Osteoblast (primary cell): ENCODE measurements around the gene OR51B5. TPM values are rescaled to one million over a fixed set of nuclear protein-coding genes. Genes with fewer than 3 reads are reported as not detected.
"Not testable (repeated sequence)": the region's sequence is repeated elsewhere in the genome, so short reads cannot be mapped to it uniquely, and the experiment has no call there.

Source experiments
- DNase-seq: peaks from one replicate; pipeline ENCODE4 v3.0.0; 2011; ENCODE audit warnings: low spot score, mixed read lengths; ENCODE audit not compliant: insufficient read length; ENCODE audit errors: missing footprints
- H2AFZ ChIP-seq: 2 replicates; pipeline ENCODE4 v1.6.0; 2011; ENCODE audit warnings: mild to moderate bottlenecking, low read length
- H3K27ac ChIP-seq: 2 replicates; pipeline ENCODE4 v1.5.1; 2011; ENCODE audit warnings: mild to moderate bottlenecking, low read depth, low read length, moderate library complexity
- H3K27me3 ChIP-seq: 2 replicates; pipeline ENCODE4 v1.6.0; 2012; ENCODE audit warnings: mild to moderate bottlenecking, control low read depth, inconsistent platforms, low read length, moderate library complexity; ENCODE audit not compliant: insufficient read depth
- H3K36me3 ChIP-seq: 2 replicates; pipeline ENCODE4 v1.5.1; 2011; ENCODE audit warnings: mild to moderate bottlenecking, low read length, control low read depth, moderate library complexity; ENCODE audit not compliant: insufficient read depth
- H3K4me1 ChIP-seq: 2 replicates; pipeline ENCODE4 v1.5.1; 2011; ENCODE audit warnings: mild to moderate bottlenecking, low read length, control low read depth, moderate library complexity; ENCODE audit not compliant: insufficient read depth
- H3K4me2 ChIP-seq: 2 replicates; pipeline ENCODE4 v1.6.0; 2011; ENCODE audit warnings: mild to moderate bottlenecking, low read length; ENCODE audit not compliant: insufficient read depth
- H3K4me3 ChIP-seq: fragments of 200-600 bp; sonication (generic); 3 replicates; pipeline ENCODE4 v1.5.1; 2012; ENCODE audit warnings: mild to moderate bottlenecking, low read length, inconsistent platforms; ENCODE audit not compliant: insufficient read depth
- H3K79me2 ChIP-seq: 2 replicates; pipeline ENCODE4 v1.6.0; 2012; ENCODE audit warnings: mild to moderate bottlenecking, low read length, control low read depth, inconsistent platforms; ENCODE audit not compliant: insufficient read depth
- H3K9me3 ChIP-seq: 2 replicates; pipeline ENCODE4 v1.5.1; 2011; ENCODE audit warnings: low read depth, low read length, control low read depth
- H4K20me1 ChIP-seq: 2 replicates; pipeline ENCODE4 v1.6.0; 2012; ENCODE audit warnings: mild to moderate bottlenecking, low read length, control low read depth; ENCODE audit not compliant: insufficient read depth
- total RNA-seq: library from RNA; depleted of rRNA; stranded (reverse); fragments of >200 nt; gene quantifications from 2 replicates; pipeline ENCODE4 v1.2.3, GENCODE V29; 2012
- TF ChIP-seq, protein P1 (sequence below): IDR thresholded peaks from 2 replicates; pipeline ENCODE4 v1.5.1; 2011; ENCODE audit warnings: mild to moderate bottlenecking, low read depth, low read length, moderate library complexity; ENCODE audit errors: extremely low read depth

OR51B5 gene
- total RNA-seq, 1 donor, result not detected

DNA sequence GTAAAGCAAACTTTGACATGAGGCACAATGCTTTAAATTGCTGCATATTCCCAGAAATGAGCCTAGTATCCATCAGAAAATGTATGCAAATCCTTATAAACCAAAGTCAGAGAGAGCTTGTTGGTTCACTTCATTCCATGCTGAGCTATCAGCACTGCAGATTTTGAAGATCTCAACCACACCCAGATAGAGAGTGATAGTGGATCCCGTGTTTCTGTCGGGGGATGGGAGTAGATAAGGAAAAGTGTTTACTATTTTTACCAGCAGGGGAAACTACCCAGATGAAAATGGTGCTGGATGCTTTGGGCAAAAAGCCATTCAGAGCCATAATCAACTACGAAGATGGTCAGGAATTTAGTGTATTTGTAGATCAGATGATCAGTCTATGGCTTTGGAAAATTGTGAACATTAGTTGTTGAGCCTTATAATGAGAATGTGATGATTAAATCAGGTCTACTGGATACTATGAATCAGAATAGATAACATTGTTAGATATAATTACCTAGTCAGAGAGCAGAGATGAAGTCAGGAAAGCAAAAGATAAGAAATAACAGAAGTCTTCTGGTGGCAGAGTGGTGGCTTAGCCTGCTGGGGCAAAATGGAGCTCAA lies 18.8 kb upstream of the OR51B5 start:
- TF ChIP-seq, protein P1, sequence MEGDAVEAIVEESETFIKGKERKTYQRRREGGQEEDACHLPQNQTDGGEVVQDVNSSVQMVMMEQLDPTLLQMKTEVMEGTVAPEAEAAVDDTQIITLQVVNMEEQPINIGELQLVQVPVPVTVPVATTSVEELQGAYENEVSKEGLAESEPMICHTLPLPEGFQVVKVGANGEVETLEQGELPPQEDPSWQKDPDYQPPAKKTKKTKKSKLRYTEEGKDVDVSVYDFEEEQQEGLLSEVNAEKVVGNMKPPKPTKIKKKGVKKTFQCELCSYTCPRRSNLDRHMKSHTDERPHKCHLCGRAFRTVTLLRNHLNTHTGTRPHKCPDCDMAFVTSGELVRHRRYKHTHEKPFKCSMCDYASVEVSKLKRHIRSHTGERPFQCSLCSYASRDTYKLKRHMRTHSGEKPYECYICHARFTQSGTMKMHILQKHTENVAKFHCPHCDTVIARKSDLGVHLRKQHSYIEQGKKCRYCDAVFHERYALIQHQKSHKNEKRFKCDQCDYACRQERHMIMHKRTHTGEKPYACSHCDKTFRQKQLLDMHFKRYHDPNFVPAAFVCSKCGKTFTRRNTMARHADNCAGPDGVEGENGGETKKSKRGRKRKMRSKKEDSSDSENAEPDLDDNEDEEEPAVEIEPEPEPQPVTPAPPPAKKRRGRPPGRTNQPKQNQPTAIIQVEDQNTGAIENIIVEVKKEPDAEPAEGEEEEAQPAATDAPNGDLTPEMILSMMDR, result no peak
- no peaks in the 10 kb centered on the region for H4K20me1 ChIP-seq
- H2AFZ ChIP-seq, result peak overlapping the region; percentile 20
- no peaks in the 10 kb centered on the region for H3K9me3 ChIP-seq
- H3K4me2 ChIP-seq, result no peak overlapping the region
- no peak for DNase-seq
- no peaks in the 10 kb centered on the region for H3K36me3 ChIP-seq
- no peaks in the 10 kb centered on the region for H3K27me3 ChIP-seq
- no peak overlapping the region for H3K4me3 ChIP-seq
- H3K79me2 ChIP-seq, result no peaks in the 10 kb centered on the region
- peaks cover 45% of the 10 kb centered on the region for H3K4me1 ChIP-seq
- H3K27ac ChIP-seq, result peak overlapping the region; percentile 91

DNA sequence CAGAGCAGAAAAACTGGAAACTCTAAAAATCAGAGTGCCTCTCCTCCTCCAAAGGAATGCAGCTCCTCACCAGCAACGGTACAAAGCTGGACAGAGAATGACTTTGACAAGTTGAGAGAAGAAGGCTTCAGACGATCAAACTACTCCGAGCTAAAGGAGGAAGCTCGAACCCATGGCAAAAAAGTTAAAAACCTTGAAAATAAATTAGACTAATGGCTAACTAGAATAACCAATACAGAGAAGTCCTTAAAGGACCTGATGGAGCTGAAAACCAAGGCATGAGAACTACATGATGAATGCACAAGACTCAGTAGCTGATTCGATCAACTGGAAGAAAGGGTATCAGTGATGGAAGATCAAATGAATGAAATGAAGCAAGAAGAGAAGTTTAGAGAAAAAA lies 12.7 kb upstream of the OR51B5 start:
- H2AFZ ChIP-seq, H3K4me2 ChIP-seq, H4K20me1 ChIP-seq, H3K79me2 ChIP-seq, H3K36me3 ChIP-seq, H3K4me3 ChIP-seq, DNase-seq, H3K27me3 ChIP-seq, H3K27ac ChIP-seq, H3K9me3 ChIP-seq, H3K4me1 ChIP-seq: not testable (repeated sequence)

DNA sequence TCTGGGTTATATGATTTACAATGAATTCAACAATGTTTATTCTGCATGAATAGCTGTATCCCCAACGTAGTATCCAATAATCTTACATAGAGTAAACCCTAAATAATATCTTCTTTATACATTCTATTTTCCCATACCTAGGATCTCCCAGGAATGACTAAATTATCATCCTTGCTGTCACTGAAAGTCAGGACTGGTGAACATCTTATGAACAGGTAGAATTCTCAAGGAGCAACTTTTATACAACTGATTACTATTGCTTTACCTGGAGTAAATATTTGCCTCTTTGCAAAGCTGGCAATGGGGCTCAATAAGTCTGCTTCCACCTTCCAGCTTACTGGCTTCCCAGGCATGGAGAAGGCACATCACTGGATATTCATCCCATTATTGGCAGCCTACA lies 7.9 kb upstream of the OR51B5 start, which contains the start of gene OR51B6:
TSS of gene OR51B6 (plus strand) at position 301 of the 400 bp plus-strand sequence. CDS start at position 301, 0 bp downstream.
- peak within 1 kb of the TSS; percentile 49 for H2AFZ ChIP-seq
- H3K4me3 ChIP-seq, result no peak within 1 kb of the TSS
- H4K20me1 ChIP-seq, result no peaks in the 10 kb centered on the region
- peaks cover 8% of the 10 kb centered on the region for H3K4me1 ChIP-seq
- H3K79me2 ChIP-seq, result no peaks in the 10 kb centered on the region
- no peak within 1 kb of the TSS for H3K27ac ChIP-seq
- H3K27me3 ChIP-seq, result no peaks in the 10 kb centered on the region
- DNase-seq, result no peak
- H3K9me3 ChIP-seq, result no peaks in the 10 kb centered on the region
- H3K36me3 ChIP-seq, result no peaks in the 10 kb centered on the region
- TF ChIP-seq, protein P1, result no peak
- H3K4me2 ChIP-seq, result peak within 1 kb of the TSS; percentile 11

DNA sequence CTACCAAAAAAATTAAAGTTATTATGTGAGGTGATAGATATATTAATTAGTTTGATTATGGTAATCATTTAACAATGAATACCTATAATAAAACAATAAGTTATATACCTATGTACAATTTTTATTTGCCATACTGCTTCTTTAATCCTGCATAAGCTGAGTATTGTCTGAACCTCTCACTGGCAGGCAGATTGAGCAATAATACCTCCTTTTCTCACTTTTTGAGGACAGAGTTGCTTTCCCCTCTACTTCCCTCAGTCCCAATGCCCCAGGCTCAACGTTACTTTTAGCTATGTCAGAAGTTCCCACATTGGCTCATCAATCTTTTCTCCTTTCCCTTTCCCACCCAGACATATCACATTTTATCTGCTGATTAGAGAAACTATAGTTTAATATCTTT lies 6.2 kb upstream of the OR51B5 start:
- Histone ChIP-seq H2AFZ (peak overlapping the region; percentile 6), H4K20me1 (no peaks in the 10 kb centered on the region), H3K27me3 (no peaks in the 10 kb centered on the region), H3K79me2 (no peaks in the 10 kb centered on the region), H3K4me2 (no peak overlapping the region), H3K4me1 (peaks cover 19% of the 10 kb centered on the region), H3K9me3 (no peaks in the 10 kb centered on the region), H3K4me3 (no peak overlapping the region), H3K27ac (peak overlapping the region; percentile 5), H3K36me3 (no peaks in the 10 kb centered on the region)
- DNase-seq, result no peak
- TF ChIP-seq, protein P1, result no peak
